IPS DF 6.9 (cell line): ENCODE results near the gene WDR20.

Experiments used
- DNase-seq: peaks from one replicate; pipeline ENCODE4 v3.0.0-alpha.2; 2013; ENCODE audit warnings: low read depth, low spot score
- H3K27ac ChIP-seq: one replicate; pipeline ENCODE4 v1.5.1; 2013; ENCODE audit warnings: low read length, control low read depth
- H3K27me3 ChIP-seq: 2 replicates; pipeline ENCODE4 v1.6.1; 2013; ENCODE audit warnings: mild to moderate bottlenecking, low read length; ENCODE audit not compliant: control insufficient read depth, insufficient read depth
- H3K36me3 ChIP-seq: 2 replicates; pipeline ENCODE4 v1.6.1; 2013; ENCODE audit warnings: low read length; ENCODE audit not compliant: control insufficient read depth, insufficient read depth
- H3K4me1 ChIP-seq: 2 replicates; pipeline ENCODE4 v1.6.1; 2013; ENCODE audit warnings: low read length; ENCODE audit not compliant: control insufficient read depth, insufficient read depth
- H3K4me3 ChIP-seq: 2 replicates; pipeline ENCODE4 v1.5.1; 2013; ENCODE audit warnings: mild to moderate bottlenecking, low read length
- H3K9me3 ChIP-seq: 2 replicates; pipeline ENCODE4 v1.6.1; 2013; ENCODE audit warnings: low read length, inconsistent platforms; ENCODE audit not compliant: control insufficient read depth, insufficient read depth
- WGBS: extraction: QIAGEN DNeasy Blood & Tissue Kit; methylation state at CpG from one replicate; pipeline ENCODE4 v1.1.7; 2013; ENCODE audit warnings: mixed read lengths, missing lambda C conversion rate; ENCODE audit not compliant: insufficient read length, insufficient coverage; 5-methylcytosine and 5-hydroxymethylcytosine counted together

Gene WDR20

DNA sequence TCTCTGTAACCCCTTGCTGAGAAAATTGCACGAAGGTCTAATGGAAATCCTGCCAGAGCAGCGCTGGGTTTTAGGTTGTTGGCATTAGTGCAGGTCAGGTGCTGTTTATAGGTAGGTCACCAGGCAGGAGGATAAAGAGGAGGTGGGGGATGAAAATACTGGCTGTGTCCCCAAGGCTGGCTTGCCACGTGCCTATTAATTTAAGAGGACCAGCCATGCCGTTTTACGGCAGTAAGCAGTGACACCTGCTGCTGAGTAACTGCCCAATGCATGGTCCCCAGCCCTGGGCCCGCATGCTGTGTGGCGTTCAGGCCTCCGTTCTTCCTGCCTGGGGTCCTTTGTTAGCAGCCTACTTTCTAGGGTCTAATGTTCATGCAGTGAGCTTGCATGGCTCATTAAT is 67.2 kb downstream of the WDR20 start:
- no CpG with 5 or more reads among the region's 8 CpGs for WGBS
- no peak overlapping the region for H3K27ac ChIP-seq
- H3K4me3 ChIP-seq: no peak overlapping the region
- no peaks in the 10 kb centered on the region for H3K9me3 ChIP-seq
- no peak for DNase-seq
- no peaks in the 10 kb centered on the region for H3K27me3 ChIP-seq
- H3K36me3 ChIP-seq: peaks cover 2% of the 10 kb centered on the region; the same call in 1 of the 2 replicates
- H3K4me1 ChIP-seq: peaks cover 2% of the 10 kb centered on the region; the same call in 1 of the 2 replicates

DNA sequence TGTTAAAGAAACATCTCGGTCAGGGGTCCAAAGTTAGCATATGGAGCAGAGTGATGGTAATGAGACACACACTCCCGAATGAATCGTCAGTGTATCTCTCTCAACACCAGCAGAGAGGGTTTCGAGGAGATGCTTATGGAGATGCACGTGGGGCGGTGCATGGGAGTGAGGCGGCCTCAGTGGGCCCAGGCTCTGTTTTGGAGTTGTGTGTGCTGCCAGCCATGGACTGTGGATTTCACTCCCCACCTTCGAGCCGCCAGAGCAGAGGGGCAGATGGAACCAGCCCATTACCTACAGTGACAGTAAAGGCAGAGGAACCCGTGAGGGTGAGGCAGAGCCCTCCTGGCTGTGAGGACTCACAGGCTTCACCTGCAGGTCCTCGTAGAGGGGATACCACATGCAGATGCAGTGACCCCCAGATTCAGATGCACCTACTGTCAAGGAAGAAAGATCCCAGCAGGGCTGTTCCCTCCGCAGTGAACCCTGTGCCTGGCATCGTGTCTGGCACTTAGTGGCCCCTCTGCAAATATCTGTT is 68.2 kb downstream of the WDR20 start:
- no peak overlapping the region for H3K4me3 ChIP-seq
- no peak for DNase-seq
- no CpG with 5 or more reads among the region's 13 CpGs for WGBS
- H3K36me3 ChIP-seq: peaks cover 2% of the 10 kb centered on the region; the same call in 1 of the 2 replicates
- no peaks in the 10 kb centered on the region for H3K9me3 ChIP-seq
- H3K27me3 ChIP-seq: no peaks in the 10 kb centered on the region
- no peak overlapping the region for H3K27ac ChIP-seq
- H3K4me1 ChIP-seq: peaks cover 2% of the 10 kb centered on the region; the same call in 1 of the 2 replicates

DNA sequence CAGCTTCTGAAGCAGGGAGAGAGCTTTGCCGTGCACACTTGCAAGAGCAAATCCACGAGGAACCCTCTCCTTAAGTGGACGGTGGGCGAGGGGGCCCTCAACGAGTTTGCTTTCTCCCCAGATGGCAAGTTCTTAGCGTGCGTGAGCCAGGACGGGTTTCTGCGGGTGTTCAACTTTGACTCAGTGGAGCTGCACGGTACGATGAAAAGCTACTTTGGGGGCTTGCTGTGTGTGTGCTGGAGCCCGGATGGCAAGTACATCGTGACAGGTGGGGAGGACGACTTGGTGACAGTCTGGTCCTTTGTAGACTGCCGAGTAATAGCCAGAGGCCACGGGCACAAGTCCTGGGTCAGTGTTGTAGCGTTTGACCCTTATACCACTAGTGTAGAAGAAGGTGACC is 69.0 kb downstream of the WDR20 start:
- Histone ChIP-seq H3K4me1 (peaks cover 2% of the 10 kb centered on the region), H3K27ac (no peak overlapping the region), H3K27me3 (no peaks in the 10 kb centered on the region), H3K4me3 (no peak overlapping the region), H3K36me3 (peaks cover 2% of the 10 kb centered on the region; the same call in 1 of the 2 replicates), H3K9me3 (no peaks in the 10 kb centered on the region)
- WGBS: no CpG with 5 or more reads among the region's 17 CpGs
- DNase-seq: no peak

- no peak overlapping the region for H3K4me3 ChIP-seq
- H3K27ac ChIP-seq: no peak overlapping the region
These were observed 69.7 kb downstream of the WDR20 start for GRCh38 chr14:102209224-102209966.

GRCh38 chr14:102210421-102211042 is 70.8 kb downstream of the WDR20 start:
- Histone ChIP-seq H3K27me3 (no peaks in the 10 kb centered on the region), H3K36me3 (peaks cover 2% of the 10 kb centered on the region; the same call in 1 of the 2 replicates), H3K4me3 (no peak overlapping the region), H3K4me1 (peaks cover 2% of the 10 kb centered on the region), H3K9me3 (no peaks in the 10 kb centered on the region), H3K27ac (no peak overlapping the region)
- DNase-seq: no peak
- WGBS: no CpG with 5 or more reads among the region's 25 CpGs

More at GRCh38 chr14:102209224-102209966, 69.7 kb downstream of the WDR20 start:
- Histone ChIP-seq H3K27me3 (no peaks in the 10 kb centered on the region), H3K9me3 (no peaks in the 10 kb centered on the region), H3K4me1 (peaks cover 2% of the 10 kb centered on the region), H3K36me3 (peaks cover 2% of the 10 kb centered on the region; the same call in 1 of the 2 replicates)
- DNase-seq: no peak
- WGBS: no CpG with 5 or more reads among the region's 19 CpGs

GRCh38 chr14:102211240-102211639 is 71.5 kb downstream of the WDR20 start:
- Histone ChIP-seq H3K27me3 (no peaks in the 10 kb centered on the region), H3K4me1 (peaks cover 2% of the 10 kb centered on the region), H3K27ac (no peak overlapping the region), H3K9me3 (no peaks in the 10 kb centered on the region), H3K36me3 (0 out of 2 replicates have a peak, but pooled peaks cover 2% of the 10 kb centered on the region), H3K4me3 (no peak overlapping the region)
- no CpG with 5 or more reads among the region's 12 CpGs for WGBS
- DNase-seq: no peak

- no CpG with 5 or more reads among the region's 8 CpGs for WGBS
- H3K4me3 ChIP-seq: no peak overlapping the region
- H3K27me3 ChIP-seq: no peaks in the 10 kb centered on the region
- no peak overlapping the region for H3K27ac ChIP-seq
- H3K36me3 ChIP-seq: 0 out of 2 replicates have a peak, but pooled peaks cover 2% of the 10 kb centered on the region
- no peak for DNase-seq
- H3K9me3 ChIP-seq: no peaks in the 10 kb centered on the region
- H3K4me1 ChIP-seq: peaks cover 2% of the 10 kb centered on the region
These were observed 72.7 kb downstream of the WDR20 start for GRCh38 chr14:102212356-102212755.

GRCh38 chr14:102212845-102213244 is 73.1 kb downstream of the WDR20 start:
- no peak overlapping the region for H3K27ac ChIP-seq
- no peaks in the 10 kb centered on the region for H3K27me3 ChIP-seq
- 0 out of 2 replicates have a peak, but pooled peaks cover 2% of the 10 kb centered on the region for H3K36me3 ChIP-seq
- DNase-seq: no peak
- no CpG with 5 or more reads among the region's 10 CpGs for WGBS
- H3K4me3 ChIP-seq: no peak overlapping the region
- H3K4me1 ChIP-seq: peaks cover 2% of the 10 kb centered on the region
- H3K9me3 ChIP-seq: no peaks in the 10 kb centered on the region

GRCh38 chr14:102213470-102213869 is 73.8 kb downstream of the WDR20 start:
- no peak for DNase-seq
- no peaks in the 10 kb centered on the region for H3K9me3 ChIP-seq

GRCh38 chr14:102213984-102214658 is 74.4 kb downstream of the WDR20 start:
- Histone ChIP-seq H3K36me3 (peaks cover 3% of the 10 kb centered on the region; the same call in 1 of the 2 replicates), H3K27ac (no peak overlapping the region), H3K4me3 (no peak overlapping the region), H3K9me3 (no peaks in the 10 kb centered on the region), H3K27me3 (no peaks in the 10 kb centered on the region), H3K4me1 (peaks cover 2% of the 10 kb centered on the region)
- no peak for DNase-seq
- WGBS: no CpG with 5 or more reads among the region's 25 CpGs

More at GRCh38 chr14:102213470-102213869, 73.8 kb downstream of the WDR20 start:
- 0 out of 2 replicates have a peak, but pooled peaks cover 2% of the 10 kb centered on the region for H3K36me3 ChIP-seq
- H3K4me3 ChIP-seq: no peak overlapping the region
- peaks cover 2% of the 10 kb centered on the region for H3K4me1 ChIP-seq
- H3K27me3 ChIP-seq: no peaks in the 10 kb centered on the region
- H3K27ac ChIP-seq: no peak overlapping the region
- no CpG with 5 or more reads among the region's 10 CpGs for WGBS
